Measurements from ENCODE around the gene DTYMK. TPM values are rescaled to one million over a fixed set of nuclear protein-coding genes. Genes with fewer than 3 reads are reported as not detected.

DTYMK gene
- total and polyA plus RNA-seq, 2 of the 8 experiments (the other 6 are each of a cell fraction or from before 2014, with no cell fraction given): 58.3 to 69.9 TPM

DNA sequence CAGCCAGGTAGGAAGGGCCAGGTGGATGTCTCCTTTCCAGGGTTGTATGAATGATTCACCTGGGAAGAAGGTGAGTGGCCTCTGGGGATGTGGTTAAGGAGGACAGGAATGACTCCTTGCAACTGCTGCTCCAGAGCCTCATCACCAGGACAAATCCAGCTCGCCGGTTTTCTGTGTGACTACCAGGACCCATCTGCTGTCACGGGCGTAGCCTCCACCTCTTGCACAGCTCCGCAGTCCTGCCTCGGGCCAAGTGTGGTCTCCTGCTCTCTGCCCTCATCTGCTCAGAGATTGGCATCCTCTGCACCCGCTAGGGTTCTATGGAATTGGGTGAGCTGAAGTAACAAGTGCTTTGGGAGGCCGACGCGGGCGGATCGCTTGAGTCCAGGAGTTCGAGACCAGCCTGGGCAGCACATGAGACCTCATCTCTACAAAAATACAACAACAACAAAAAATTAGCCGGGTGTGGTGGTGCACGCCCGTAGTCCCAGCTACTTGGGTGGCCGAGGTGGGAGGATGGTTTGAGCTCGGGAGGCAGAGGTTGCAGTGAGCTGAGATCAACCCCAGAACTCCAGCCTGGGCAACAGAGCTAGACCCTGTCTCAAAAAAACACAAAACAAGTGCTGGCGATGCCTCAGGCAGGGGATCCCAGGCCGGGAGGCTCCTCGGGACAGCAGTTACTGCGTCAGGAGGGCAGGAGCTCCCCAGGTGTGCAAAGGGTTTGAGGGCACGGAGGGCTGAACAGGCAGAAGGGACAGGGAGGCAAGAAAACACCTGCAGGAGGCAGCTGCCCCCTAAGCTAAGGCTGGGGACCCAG is 47.0 kb upstream of the DTYMK start:
- Histone ChIP-seq H3K4me3 (ENCODE audit: extremely low read depth in 1 of 4, insufficient read depth in 2 of 4, low read depth in 3 of 4, low read length in 4 of 4) (peak overlapping the region; percentile 46 to 94 (median 64)), H2BK12ac (ENCODE audit: low read depth, low read length) (no peak overlapping the region), H3K4me1 (replicated peaks in 1 of 4; ENCODE audit: control insufficient read depth in 3 of 4, insufficient read depth in 4 of 4, low read length in 3 of 4) (peaks cover 0 to 6% (median 0%) of the 10 kb centered on the region in 4 experiments; a peak in 2 of 7 replicates), H4K5ac (ENCODE audit: insufficient read length, low read depth, low read length) (no peak overlapping the region), H3K9me3 (ENCODE audit: insufficient read depth in 2 of 2, low read depth in 1 of 2, low read length in 1 of 2) (no peaks in the 10 kb centered on the region), H2BK20ac (ENCODE audit: low read length) (peak overlapping the region; percentile 32; the same call in 1 of the 2 replicates), H3K23ac (ENCODE audit: insufficient read length) (no peak overlapping the region), H3K79me2 (ENCODE audit: control insufficient read depth in 1 of 2, insufficient read depth in 2 of 2, low read length in 2 of 2) (no peaks in the 10 kb centered on the region), H3K27ac (ENCODE audit: low read depth, low read length) (no peak overlapping the region), H3K18ac (ENCODE audit: extremely low read depth, low read length) (peak overlapping the region; percentile 32; the same call in 1 of the 2 replicates), H2BK15ac (ENCODE audit: low read length) (no peak overlapping the region), H4K20me1 (replicated peaks in 1 of 2; ENCODE audit: control insufficient read depth in 1 of 2, insufficient read depth in 2 of 2, low read length in 2 of 2) (peaks cover 0 to 5% of the 10 kb centered on the region in 2 experiments), H3K36me3 (ENCODE audit: control insufficient read depth in 2 of 4, insufficient read depth in 4 of 4, low read length in 3 of 4) (no peaks in the 10 kb centered on the region), H2AFZ (ENCODE audit: low read length) (0 out of 2 replicates have a peak overlapping the region, but pooled peaks have one; percentile 61), H3K27me3 (replicated peaks in 1 of 4; ENCODE audit: control insufficient read depth in 3 of 4, extremely low read depth in 1 of 4, insufficient read depth in 3 of 4, low read length in 3 of 4) (peaks cover 0 to 4% (median 3%) of the 10 kb centered on the region in 4 experiments; a peak in 4 of 7 replicates), H2BK120ac (replicated peaks; ENCODE audit: low read depth, low read length) (no peak overlapping the region), H3K4ac (replicated peaks; ENCODE audit: insufficient read length, low read depth, low read length) (peak overlapping the region; percentile 13), H3K9ac (replicated peaks in 1 of 4; ENCODE audit: extremely low read depth in 1 of 4, low read depth in 3 of 4, low read length in 3 of 4) (no peak overlapping the region; a peak in 1 of 7 replicates), H4K8ac (ENCODE audit: extremely low read depth, insufficient read depth, low read length) (0 out of 2 replicates have a peak overlapping the region, but pooled peaks have one; percentile 62), H2BK5ac (ENCODE audit: low read depth, low read length) (no peak overlapping the region), H2AK5ac (ENCODE audit: low read depth, low read length) (peak overlapping the region; percentile 70; the same call in 1 of the 2 replicates), H3K14ac (ENCODE audit: insufficient read length) (no peak overlapping the region), H3K23me2 (ENCODE audit: low read depth, low read length) (peaks cover 12% of the 10 kb centered on the region; the same call in 1 of the 2 replicates), H3K4me2 (ENCODE audit: insufficient read depth in 1 of 2, low read depth in 2 of 2, low read length in 2 of 2) (peak overlapping the region; percentile 72 to 73), H4K91ac (replicated peaks; ENCODE audit: insufficient read length, low read length) (no peak overlapping the region), H3K79me1 (ENCODE audit: low read depth, low read length) (peaks cover 2% of the 10 kb centered on the region; the same call in 1 of the 2 replicates), H3K56ac (replicated peaks; ENCODE audit: insufficient read length, low read depth, low read length) (no peak overlapping the region)
- CTCF ChIA-PET (ENCODE audit: partially characterized antibody): interaction anchor here (0.8 to 4.0 kb wide), 19 partner anchors 9 to 195 kb away, joined by 3 to 28 read pairs (median 4); partner anchors contain the start of genes DTYMK and ING5
- FAIRE-seq: no peak
- no peak for DNase-seq (ENCODE audit: low read depth in 1 of 2, low spot score in 2 of 2)
- POLR2A ChIA-PET (ENCODE audit: partially characterized antibody): interaction anchor here (0.7 to 10.7 kb wide), 7 partner anchors 8 to 96 kb away, joined by 3 to 64 read pairs (median 3); partner anchors contain the start of genes ATG4B, ING5 and THAP4
- WGBS, 2 experiments (ENCODE audit: extremely low coverage in 1 of 2, insufficient coverage in 1 of 2, insufficient read length in 1 of 2, insufficient replicate concordance in 2 of 2, low coverage in 1 of 2, low lambda C conversion rate in 2 of 2, missing lambda C conversion rate in 1 of 2): 84% methylated on average over 22 of the region's 23 CpGs; no CpG with 5 or more reads in 1 of the 2 experiments
- TF ChIP-seq HDAC6 (IDR thresholded peaks at IDR 0.05; ENCODE audit: low read depth, low read length) (no peak), BRCA1 (IDR thresholded peaks at IDR 0.05; ENCODE audit: low read depth, low read length) (no peak), HDAC2 (IDR thresholded peaks at IDR 0.05; ENCODE audit: borderline replicate concordance in 1 of 2, low read depth in 2 of 2, low read length in 2 of 2) (no peak), SIN3A (conservative IDR thresholded peaks at IDR 0.05 in 1 of 2, IDR thresholded peaks at IDR 0.05 in 1 of 2; ENCODE audit: low read depth in 1 of 2, low read length in 2 of 2) (no peak), POLR2AphosphoS5 (IDR thresholded peaks at IDR 0.05; ENCODE audit: low read depth, low read length) (no peak), RAD21 (IDR thresholded peaks at IDR 0.05 in 1 of 2, conservative IDR thresholded peaks at IDR 0.05 in 1 of 2; ENCODE audit: low read depth in 2 of 2, low read length in 2 of 2) (no peak), CEBPB (IDR thresholded peaks at IDR 0.05; ENCODE audit: low read depth, low read length) (no peak), BACH1 (IDR thresholded peaks at IDR 0.05; ENCODE audit: low read length) (no peak), SIRT6 (IDR thresholded peaks at IDR 0.05; ENCODE audit: low read length) (no peak)
- TF ChIP-seq, protein P1, sequence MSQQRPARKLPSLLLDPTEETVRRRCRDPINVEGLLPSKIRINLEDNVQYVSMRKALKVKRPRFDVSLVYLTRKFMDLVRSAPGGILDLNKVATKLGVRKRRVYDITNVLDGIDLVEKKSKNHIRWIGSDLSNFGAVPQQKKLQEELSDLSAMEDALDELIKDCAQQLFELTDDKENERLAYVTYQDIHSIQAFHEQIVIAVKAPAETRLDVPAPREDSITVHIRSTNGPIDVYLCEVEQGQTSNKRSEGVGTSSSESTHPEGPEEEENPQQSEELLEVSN (IDR thresholded peaks at IDR 0.05): no peak
